M059J (cell line): ENCODE results near the gene RPAP2. TPM values are rescaled to one million over a fixed set of nuclear protein-coding genes. Genes with fewer than 3 reads are reported as not detected.
"Not testable (repeated sequence)": the region's sequence is repeated elsewhere in the genome, so short reads cannot be mapped to it uniquely, and the experiment has no call there.

ENCODE experiments used
- DNase-seq: peaks from one replicate; pipeline ENCODE4 v3.0.0-alpha.2; 2012; ENCODE audit warnings: low read depth
- total RNA-seq: library from RNA; depleted of rRNA; stranded (reverse); fragments of >200 nt; shearing (Covaris generic); gene quantifications from 2 replicates; pipeline ENCODE4 v1.2.3, GENCODE V29; 2014; rRNA removed

The RPAP2 gene
- 13.2 and 22.2 TPM in 2 replicates for total RNA-seq

DNA sequence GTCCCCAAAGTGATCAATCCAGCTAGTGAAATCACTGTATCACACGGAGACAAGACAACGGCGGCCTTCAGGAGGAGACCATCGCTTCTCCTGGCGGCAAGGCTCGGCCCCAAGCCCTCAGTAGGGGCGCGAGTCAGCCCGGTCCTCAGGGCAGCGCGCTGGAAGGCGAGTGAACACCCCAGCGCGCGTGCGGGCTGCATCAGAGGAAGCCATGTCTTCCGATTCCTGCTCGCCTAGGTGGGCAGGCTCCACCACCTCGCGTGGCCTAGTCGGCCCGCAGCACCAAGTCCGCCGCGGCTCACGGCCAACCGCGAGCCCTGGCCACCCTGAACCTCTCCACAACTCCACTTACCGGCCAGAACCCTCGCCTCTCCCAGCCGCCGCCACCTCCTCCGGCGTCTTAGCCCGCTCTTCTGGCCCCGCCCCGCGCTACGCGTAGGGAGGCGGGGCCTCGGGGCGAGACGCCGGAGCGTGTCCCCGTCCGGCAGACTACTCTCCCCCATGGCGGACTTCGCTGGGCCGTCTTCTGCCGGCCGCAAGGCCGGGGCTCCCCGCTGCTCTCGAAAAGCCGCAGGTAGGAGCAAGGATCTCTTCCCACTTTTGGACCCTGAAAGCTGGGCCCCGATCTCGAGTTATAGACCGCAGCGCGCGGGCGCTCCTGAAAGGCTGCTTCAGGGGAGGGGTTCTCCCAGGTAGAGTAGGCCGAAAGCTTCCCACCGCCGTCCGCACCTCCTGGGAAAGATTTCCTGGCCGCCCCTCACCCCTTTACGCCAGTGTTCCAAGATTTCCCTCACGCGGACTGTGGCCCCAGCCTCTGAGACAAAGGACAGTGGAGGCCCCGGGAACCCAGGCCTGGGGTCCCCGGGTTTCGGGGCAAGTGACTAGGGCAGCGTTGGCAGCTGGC, at the start of gene RPAP2, which contains the start of gene GLMN:
Gene RPAP2 (plus strand): TSS at position 487 of the 904 bp plus-strand sequence. CDS start 15 bp downstream, at position 502.
Gene GLMN (minus strand): TSS at position 415 of the 904 bp plus-strand sequence. CDS start 988 bp downstream, outside the sequence.
- DNase-seq: peak; percentile 86

DNA sequence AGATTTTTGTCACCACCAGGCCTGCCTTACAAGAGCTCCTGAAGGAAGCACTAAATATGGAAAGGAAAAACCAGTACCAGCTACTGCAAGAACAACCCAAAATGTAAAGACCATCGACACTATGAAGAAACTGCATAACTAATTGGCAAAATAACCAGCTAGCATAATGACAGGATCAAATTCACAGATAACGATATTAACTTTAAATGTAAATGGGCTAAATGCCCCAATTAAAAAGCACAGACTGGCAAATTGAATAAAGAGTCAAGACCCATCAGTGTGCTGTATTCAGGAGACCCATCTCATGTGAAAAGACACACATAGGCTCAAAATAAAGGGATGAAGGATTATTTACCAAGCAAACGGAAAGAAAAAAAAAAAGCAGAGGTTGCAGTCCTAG, 44.1 kb upstream of the RPAP2 start:
- not testable (repeated sequence) for DNase-seq

GRCh38 chr1:92259350-92259749, 39.5 kb upstream of the RPAP2 start:
- no peak for DNase-seq

GRCh38 chr1:92262516-92262915, 36.3 kb upstream of the RPAP2 start:
- no peak for DNase-seq

GRCh38 chr1:92273039-92273438, 25.8 kb upstream of the RPAP2 start:
- no peak for DNase-seq

- DNase-seq: peak; percentile 54
Measured at GRCh38 chr1:92274939-92275338, 23.9 kb upstream of the RPAP2 start.

- DNase-seq: no peak
Measured at GRCh38 chr1:92276082-92276481, 22.8 kb upstream of the RPAP2 start.

DNA sequence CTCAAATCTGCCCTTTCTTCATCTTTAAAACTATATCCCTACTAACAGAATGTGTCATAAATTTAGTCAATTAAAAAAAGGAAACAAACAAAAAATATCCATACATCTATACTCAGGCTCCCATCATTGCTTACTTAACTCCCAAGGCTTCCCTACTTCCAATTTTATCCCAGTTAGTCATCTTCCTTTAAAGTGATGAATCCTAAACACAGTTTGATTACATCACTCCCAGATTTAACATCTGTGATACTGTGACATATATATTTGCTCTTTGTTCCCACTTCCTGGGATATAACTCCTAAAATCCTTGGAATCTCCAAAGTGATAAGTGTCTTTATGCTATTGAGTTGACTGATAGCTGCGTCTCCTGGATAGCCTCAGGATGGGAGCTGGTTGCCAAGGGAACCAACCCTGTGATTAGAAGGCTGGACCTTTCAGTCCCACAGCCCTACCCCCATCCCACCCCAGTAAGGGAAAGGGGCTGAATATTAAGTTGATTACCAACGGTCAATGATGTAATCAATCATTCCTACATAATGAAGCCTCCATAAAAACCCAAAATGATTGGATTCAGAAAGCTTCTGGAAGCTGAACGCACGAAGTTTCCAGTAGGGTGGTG, 21.6 kb upstream of the RPAP2 start:
- DNase-seq: peak; percentile 11

GRCh38 chr1:92279781-92280180, 19.1 kb upstream of the RPAP2 start:
- not testable (repeated sequence) for DNase-seq

DNA sequence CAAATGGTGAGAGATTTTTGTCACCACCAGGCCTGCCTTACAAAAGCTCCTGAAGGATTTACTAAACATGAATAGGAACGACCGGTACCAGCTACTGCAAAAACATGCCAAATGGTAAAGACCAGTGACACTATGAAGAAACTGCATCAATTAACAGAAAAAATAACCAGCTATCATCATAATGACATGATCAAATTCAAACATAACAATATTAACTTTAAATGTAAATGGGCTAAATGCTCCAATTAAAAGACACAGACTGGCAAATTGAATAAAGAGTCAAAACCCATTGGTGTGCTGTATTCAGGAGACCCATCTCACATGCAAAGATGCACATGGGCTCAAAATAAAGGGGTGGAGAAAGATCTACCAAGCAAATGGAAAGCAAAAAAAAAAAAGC, 17.4 kb upstream of the RPAP2 start:
- not testable (repeated sequence) for DNase-seq

DNA sequence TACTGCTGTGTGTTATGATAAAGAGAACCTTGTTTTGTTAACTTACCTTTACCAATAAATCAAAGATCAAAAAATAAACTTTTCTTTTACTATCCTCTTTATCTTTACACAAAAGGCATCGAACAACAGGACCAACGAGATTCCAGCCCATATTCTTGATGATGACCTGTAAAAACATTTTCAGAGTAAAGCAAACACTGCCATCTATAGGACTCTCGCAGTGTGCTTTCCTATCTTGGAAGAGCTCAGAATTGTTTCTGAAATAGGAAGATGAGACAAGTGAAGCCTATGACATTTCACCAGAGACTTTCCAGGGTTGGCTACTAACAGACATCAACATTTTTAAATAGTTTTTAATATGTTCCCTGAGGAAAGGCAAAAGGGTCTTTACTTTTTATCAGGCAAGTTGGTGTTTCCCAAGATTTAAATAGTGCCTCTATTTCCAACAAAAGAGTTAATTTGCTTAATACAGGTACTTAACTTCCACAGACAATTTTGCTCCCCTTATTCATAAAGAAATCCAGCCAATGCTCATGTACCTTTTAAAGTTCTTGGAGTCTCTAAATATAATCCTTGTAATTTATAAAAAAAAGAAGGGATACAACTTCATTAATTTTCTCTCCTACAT, 7.4 kb upstream of the RPAP2 start:
- peak; percentile 66 for DNase-seq

GRCh38 chr1:92298213-92298572, 666 bp upstream of the RPAP2 start:
- DNase-seq: no peak

DNA sequence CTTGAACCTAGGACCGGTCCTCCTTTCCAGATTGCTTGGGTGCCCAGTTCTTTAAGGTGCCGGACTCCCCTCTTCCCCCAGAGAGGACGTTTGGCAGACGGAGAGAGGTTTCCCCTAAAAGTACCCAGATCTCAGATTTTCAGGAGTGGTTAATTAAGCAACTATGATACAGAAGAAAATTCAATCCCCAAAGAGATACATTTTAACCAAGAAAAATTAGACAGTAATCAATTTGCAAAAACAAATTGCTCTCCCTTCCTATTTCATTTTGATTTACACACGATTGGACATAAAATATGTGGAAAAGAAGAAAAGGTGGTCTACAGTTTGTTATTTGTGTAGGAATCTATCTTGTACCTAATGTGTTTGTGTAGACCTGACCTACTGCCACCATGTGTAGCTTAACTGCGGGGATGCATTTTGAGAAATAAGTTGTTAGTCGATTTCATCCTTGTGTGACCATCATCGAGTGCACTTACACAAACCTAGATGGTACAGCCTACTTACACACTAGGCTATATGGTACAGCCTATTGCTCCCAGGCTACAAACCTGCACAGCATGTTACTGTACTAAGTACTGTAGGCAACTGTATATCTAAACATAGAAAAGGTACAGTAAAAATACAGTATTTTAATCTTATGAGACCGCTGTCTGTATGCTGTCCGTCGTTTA, 755 bp downstream of the RPAP2 start:
- DNase-seq: no peak

DNA sequence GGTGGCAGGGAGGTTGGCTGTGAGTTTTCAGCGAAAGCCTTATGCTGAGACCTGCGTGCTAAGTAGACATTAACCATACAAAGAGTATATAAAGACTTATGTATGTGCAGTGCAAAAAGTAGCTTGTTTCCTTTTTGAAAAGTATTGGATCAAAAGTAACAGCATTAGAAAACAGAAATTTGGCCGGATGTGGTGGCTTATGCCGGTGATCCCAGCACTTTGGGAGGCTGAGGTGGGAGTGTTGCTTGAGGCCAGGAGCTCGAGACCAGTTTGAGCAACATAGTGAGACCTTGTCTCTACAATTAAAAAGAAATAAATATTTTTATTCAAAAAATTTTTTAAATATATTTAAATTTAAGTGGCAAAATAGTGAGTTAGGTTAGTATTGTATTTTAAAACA, 2.2 kb downstream of the RPAP2 start:
- DNase-seq: no peak

DNA sequence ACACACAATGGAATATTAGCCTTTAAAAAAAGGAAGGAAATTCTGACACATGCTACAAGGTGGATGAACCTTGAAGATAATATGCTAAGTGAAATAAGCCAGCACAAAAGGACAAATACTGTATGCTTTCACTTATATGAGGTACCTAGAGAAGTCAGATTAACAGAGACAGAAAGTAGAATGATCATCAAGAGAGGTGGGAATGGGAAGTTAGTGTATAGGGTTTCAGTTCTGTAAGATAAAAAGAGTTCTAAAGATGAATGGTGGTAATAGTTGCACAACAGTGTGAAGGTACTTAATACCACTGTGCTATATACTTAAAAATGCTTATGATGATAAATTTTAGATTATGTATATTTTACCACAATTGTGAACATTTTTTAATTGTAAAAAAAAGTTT, 7.2 kb downstream of the RPAP2 start:
- DNase-seq: no peak

- no peak for DNase-seq
Measured at GRCh38 chr1:92307980-92308379, 9.1 kb downstream of the RPAP2 start.

DNA sequence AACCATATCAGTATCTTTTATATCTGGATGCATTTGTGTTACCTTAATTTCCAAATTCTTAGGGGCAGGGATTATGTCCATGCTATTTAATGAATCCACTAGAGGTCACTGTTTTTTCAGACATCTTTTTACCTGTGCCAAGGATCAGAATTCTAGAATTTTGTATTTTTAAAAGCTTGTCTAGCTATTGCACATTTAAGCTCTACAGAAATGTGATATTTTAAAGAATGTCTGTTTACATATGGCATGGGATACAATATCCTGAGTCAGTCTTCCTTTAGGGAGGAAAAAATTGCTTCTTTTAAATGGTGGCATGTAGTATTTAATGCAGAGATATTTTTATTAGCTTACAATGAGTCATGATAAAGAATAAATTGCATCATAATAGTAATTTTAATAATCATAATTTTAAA, 11.3 kb downstream of the RPAP2 start:
- peak; percentile 46 for DNase-seq

GRCh38 chr1:92314024-92314423, 15.2 kb downstream of the RPAP2 start:
- DNase-seq: no peak

- no peak for DNase-seq
Measured at GRCh38 chr1:92315766-92316599, 17.1 kb downstream of the RPAP2 start.

GRCh38 chr1:92317836-92318493, 19.1 kb downstream of the RPAP2 start:
- no peak for DNase-seq
